Measurements from ENCODE around the gene SEPTIN2.

The SEPTIN2 gene

GRCh38 chr2:241296767-241297166, 19.0 kb upstream of the SEPTIN2 start:
- Histone ChIP-seq H2BK12ac (ENCODE audit: low read length) (no peak overlapping the region), H2AFZ (ENCODE audit: low read length) (no peak overlapping the region), H2BK120ac (ENCODE audit: low read depth, low read length) (no peak overlapping the region), H3K36me3 (replicated peaks in 1 of 2; ENCODE audit: control insufficient read depth in 2 of 2, insufficient read depth in 2 of 2, low read length in 2 of 2) (peaks cover 0 to 20% of the 10 kb centered on the region in 2 donors), H3K4me3 (ENCODE audit: low read length in 2 of 2) (no peak overlapping the region), H3K23ac (ENCODE audit: low read depth, low read length, poor library complexity) (no peak overlapping the region), H3K4me2 (ENCODE audit: insufficient read depth, low read length, poor library complexity, severe bottlenecking) (no peak overlapping the region), H3K9me3 (replicated peaks in 1 of 2; ENCODE audit: control insufficient read depth in 2 of 2, insufficient read depth in 1 of 2, low read depth in 1 of 2, low read length in 2 of 2) (peaks cover 1 to 9% of the 10 kb centered on the region in 2 donors), H4K91ac (ENCODE audit: low read depth, low read length, poor library complexity) (no peak overlapping the region), H3K9ac (ENCODE audit: low read depth, low read length, poor library complexity) (no peak overlapping the region), H3K4ac (ENCODE audit: low read length) (no peak overlapping the region), H4K8ac (ENCODE audit: low read depth, low read length) (no peak overlapping the region), H3K4me1 (ENCODE audit: control insufficient read depth in 2 of 2, insufficient read depth in 1 of 2, low read depth in 1 of 2, low read length in 2 of 2) (no peaks in the 10 kb centered on the region), H3K27ac (replicated peaks; ENCODE audit: low read length) (no peak overlapping the region), H3K27me3 (ENCODE audit: control insufficient read depth in 3 of 3, insufficient read depth in 3 of 3, low read depth in 1 of 3, low read length in 3 of 3) (no peaks in the 10 kb centered on the region), H3K14ac (ENCODE audit: low read length) (no peak overlapping the region), H3K79me1 (ENCODE audit: low read depth, low read length) (peaks cover 9% of the 10 kb centered on the region), H2AK5ac (ENCODE audit: low read depth, low read length) (no peak overlapping the region), H3K18ac (ENCODE audit: low read length) (no peak overlapping the region), H2BK5ac (ENCODE audit: low read length) (no peak overlapping the region), H2BK15ac (ENCODE audit: low read length) (no peak overlapping the region)
- no CpG with 5 or more reads among the region's 8 CpGs for WGBS, 2 donors (ENCODE audit: extremely low coverage in 2 of 2, insufficient read length in 2 of 2, insufficient replicate concordance in 1 of 2)
- no peak for DNase-seq (ENCODE audit: low spot score)

DNA sequence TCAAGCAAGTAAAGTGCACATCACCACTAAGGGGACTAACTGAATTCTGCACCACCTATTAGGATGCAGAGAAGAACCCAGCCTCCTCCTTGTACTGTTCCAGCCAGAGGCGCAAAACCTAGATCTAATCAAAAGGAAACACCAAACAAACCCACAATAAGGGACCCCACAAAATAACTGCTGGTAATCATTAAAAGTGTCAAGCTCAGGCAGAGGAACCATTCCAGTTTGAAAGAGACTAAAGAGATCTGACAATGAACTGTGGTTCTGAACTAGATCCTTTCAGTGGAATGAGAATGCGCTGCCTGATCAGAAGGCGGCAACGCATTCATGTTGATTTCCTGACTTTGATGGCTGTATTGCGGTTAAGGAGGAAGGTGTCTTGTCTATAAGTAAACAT, 17.1 kb upstream of the SEPTIN2 start:
- no peak overlapping the region for H4K8ac ChIP-seq (ENCODE audit: low read depth, low read length)
- H4K91ac ChIP-seq (ENCODE audit: low read depth, low read length, poor library complexity), result no peak overlapping the region
- H3K9me3 ChIP-seq (replicated peaks in 1 of 2; ENCODE audit: control insufficient read depth in 2 of 2, insufficient read depth in 1 of 2, low read depth in 1 of 2, low read length in 2 of 2), result peaks cover 1 to 9% of the 10 kb centered on the region in 2 donors
- H3K79me1 ChIP-seq (ENCODE audit: low read depth, low read length), result peaks cover 5% of the 10 kb centered on the region
- H3K4me2 ChIP-seq (ENCODE audit: insufficient read depth, low read length, poor library complexity, severe bottlenecking), result no peak overlapping the region
- H2AK5ac ChIP-seq (ENCODE audit: low read depth, low read length), result no peak overlapping the region
- no CpG with 5 or more reads among the region's 5 CpGs for WGBS, 2 donors (ENCODE audit: extremely low coverage in 2 of 2, insufficient read length in 2 of 2, insufficient replicate concordance in 1 of 2)
- no peak overlapping the region for H2BK12ac ChIP-seq (ENCODE audit: low read length)
- no peaks in the 10 kb centered on the region for H3K27me3 ChIP-seq (ENCODE audit: control insufficient read depth in 3 of 3, insufficient read depth in 3 of 3, low read depth in 1 of 3, low read length in 3 of 3)
- no peak overlapping the region for H2AFZ ChIP-seq (ENCODE audit: low read length)
- no peak overlapping the region for H2BK15ac ChIP-seq (ENCODE audit: low read length)
- peaks cover 0 to 20% of the 10 kb centered on the region in 2 donors for H3K36me3 ChIP-seq (replicated peaks in 1 of 2; ENCODE audit: control insufficient read depth in 2 of 2, insufficient read depth in 2 of 2, low read length in 2 of 2)
- H3K18ac ChIP-seq (ENCODE audit: low read length), result no peak overlapping the region
- no peak overlapping the region for H3K27ac ChIP-seq (replicated peaks; ENCODE audit: low read length)
- no peak overlapping the region for H3K14ac ChIP-seq (ENCODE audit: low read length)
- H3K4me3 ChIP-seq (ENCODE audit: low read length in 2 of 2), result no peak overlapping the region
- H3K23ac ChIP-seq (ENCODE audit: low read depth, low read length, poor library complexity), result no peak overlapping the region
- no peak overlapping the region for H3K9ac ChIP-seq (ENCODE audit: low read depth, low read length, poor library complexity)
- no peak overlapping the region for H2BK5ac ChIP-seq (ENCODE audit: low read length)
- H3K4ac ChIP-seq (ENCODE audit: low read length), result no peak overlapping the region
- DNase-seq (ENCODE audit: low spot score), result no peak
- no peaks in the 10 kb centered on the region for H3K4me1 ChIP-seq (ENCODE audit: control insufficient read depth in 2 of 2, insufficient read depth in 1 of 2, low read depth in 1 of 2, low read length in 2 of 2)
- no peak overlapping the region for H2BK120ac ChIP-seq (ENCODE audit: low read depth, low read length)

DNA sequence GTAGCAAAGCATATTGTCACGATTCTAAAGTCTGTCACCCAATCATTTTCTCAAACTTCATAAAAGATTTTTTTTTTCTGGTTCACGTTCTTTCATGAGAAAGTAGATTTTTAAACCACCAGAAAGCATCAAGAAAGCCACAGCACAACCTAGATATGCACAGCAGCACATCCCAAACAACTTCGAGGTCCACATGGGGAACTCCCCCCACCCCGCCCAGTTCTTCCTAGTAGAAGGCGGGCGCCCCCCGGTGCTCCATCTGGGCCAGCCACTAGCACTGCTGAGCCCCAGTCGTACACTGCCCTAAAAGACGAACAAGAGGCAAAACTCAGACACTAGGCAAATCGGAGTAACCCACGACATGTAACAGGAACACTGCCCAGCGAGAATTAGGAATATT, 15.7 kb upstream of the SEPTIN2 start:
- H3K4ac ChIP-seq (ENCODE audit: low read length), result no peak overlapping the region
- no peak overlapping the region for H3K4me3 ChIP-seq (ENCODE audit: low read length in 2 of 2)
- H3K14ac ChIP-seq (ENCODE audit: low read length), result peak overlapping the region; percentile 25
- peaks cover 0 to 20% of the 10 kb centered on the region in 2 donors for H3K36me3 ChIP-seq (replicated peaks in 1 of 2; ENCODE audit: control insufficient read depth in 2 of 2, insufficient read depth in 2 of 2, low read length in 2 of 2)
- H3K9ac ChIP-seq (ENCODE audit: low read depth, low read length, poor library complexity), result no peak overlapping the region
- no CpG with 5 or more reads among the region's 12 CpGs for WGBS, 2 donors (ENCODE audit: extremely low coverage in 2 of 2, insufficient read length in 2 of 2, insufficient replicate concordance in 1 of 2)
- H2BK5ac ChIP-seq (ENCODE audit: low read length), result no peak overlapping the region
- DNase-seq (ENCODE audit: low spot score), result no peak
- H3K4me1 ChIP-seq (ENCODE audit: control insufficient read depth in 2 of 2, insufficient read depth in 1 of 2, low read depth in 1 of 2, low read length in 2 of 2), result no peaks in the 10 kb centered on the region
- no peak overlapping the region for H2BK120ac ChIP-seq (ENCODE audit: low read depth, low read length)
- no peak overlapping the region for H3K27ac ChIP-seq (replicated peaks; ENCODE audit: low read length)
- no peak overlapping the region for H3K4me2 ChIP-seq (ENCODE audit: insufficient read depth, low read length, poor library complexity, severe bottlenecking)
- H3K18ac ChIP-seq (ENCODE audit: low read length), result no peak overlapping the region
- peaks cover 1 to 9% of the 10 kb centered on the region in 2 donors for H3K9me3 ChIP-seq (replicated peaks in 1 of 2; ENCODE audit: control insufficient read depth in 2 of 2, insufficient read depth in 1 of 2, low read depth in 1 of 2, low read length in 2 of 2)
- H2BK12ac ChIP-seq (ENCODE audit: low read length), result no peak overlapping the region
- H4K8ac ChIP-seq (ENCODE audit: low read depth, low read length), result no peak overlapping the region
- H2AK5ac ChIP-seq (ENCODE audit: low read depth, low read length), result no peak overlapping the region
- H4K91ac ChIP-seq (ENCODE audit: low read depth, low read length, poor library complexity), result no peak overlapping the region
- no peaks in the 10 kb centered on the region for H3K27me3 ChIP-seq (ENCODE audit: control insufficient read depth in 3 of 3, insufficient read depth in 3 of 3, low read depth in 1 of 3, low read length in 3 of 3)
- H2AFZ ChIP-seq (ENCODE audit: low read length), result no peak overlapping the region
- peaks cover 11% of the 10 kb centered on the region for H3K79me1 ChIP-seq (ENCODE audit: low read depth, low read length)
- H3K23ac ChIP-seq (ENCODE audit: low read depth, low read length, poor library complexity), result no peak overlapping the region
- H2BK15ac ChIP-seq (ENCODE audit: low read length), result no peak overlapping the region

DNA sequence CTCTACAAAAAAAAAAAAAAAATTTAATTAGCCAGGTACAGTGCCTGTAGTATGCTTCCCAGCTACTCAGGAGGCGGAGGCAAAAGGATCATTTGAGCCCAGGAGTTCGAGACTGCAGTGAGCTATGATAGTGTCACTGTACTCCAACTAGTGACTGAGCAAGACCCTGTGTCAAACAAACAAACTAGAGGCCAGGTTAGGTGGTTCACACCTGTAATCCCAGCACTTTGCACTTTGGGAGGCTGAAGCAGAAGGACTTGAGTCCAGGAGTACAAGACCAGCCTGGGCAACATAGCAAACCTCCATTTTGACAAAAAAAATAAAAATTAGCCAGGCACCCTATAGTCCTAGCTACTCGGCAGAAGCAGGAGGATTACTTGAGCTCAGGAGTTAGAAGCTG, 13.6 kb upstream of the SEPTIN2 start:
- no peak overlapping the region for H3K9ac ChIP-seq (ENCODE audit: low read depth, low read length, poor library complexity)
- H3K4me1 ChIP-seq (ENCODE audit: control insufficient read depth in 2 of 2, insufficient read depth in 1 of 2, low read depth in 1 of 2, low read length in 2 of 2), result no peaks in the 10 kb centered on the region
- DNase-seq (ENCODE audit: low spot score), result no peak
- H3K14ac ChIP-seq (ENCODE audit: low read length), result no peak overlapping the region
- H3K4ac ChIP-seq (ENCODE audit: low read length), result no peak overlapping the region
- H4K91ac ChIP-seq (ENCODE audit: low read depth, low read length, poor library complexity), result no peak overlapping the region
- H2BK5ac ChIP-seq (ENCODE audit: low read length), result no peak overlapping the region
- H3K9me3 ChIP-seq (replicated peaks in 1 of 2; ENCODE audit: control insufficient read depth in 2 of 2, insufficient read depth in 1 of 2, low read depth in 1 of 2, low read length in 2 of 2), result peaks cover under 1 to 4% of the 10 kb centered on the region in 2 donors
- no peak overlapping the region for H3K4me3 ChIP-seq (ENCODE audit: low read length in 2 of 2)
- peaks cover 12% of the 10 kb centered on the region for H3K79me1 ChIP-seq (ENCODE audit: low read depth, low read length)
- no peak overlapping the region for H2AFZ ChIP-seq (ENCODE audit: low read length)
- no peak overlapping the region for H4K8ac ChIP-seq (ENCODE audit: low read depth, low read length)
- no peak overlapping the region for H2BK12ac ChIP-seq (ENCODE audit: low read length)
- H3K27me3 ChIP-seq (ENCODE audit: control insufficient read depth in 3 of 3, insufficient read depth in 3 of 3, low read depth in 1 of 3, low read length in 3 of 3), result no peaks in the 10 kb centered on the region
- no peak overlapping the region for H2BK15ac ChIP-seq (ENCODE audit: low read length)
- no peak overlapping the region for H3K4me2 ChIP-seq (ENCODE audit: insufficient read depth, low read length, poor library complexity, severe bottlenecking)
- WGBS, 2 donors (ENCODE audit: extremely low coverage in 2 of 2, insufficient read length in 2 of 2, insufficient replicate concordance in 1 of 2), result no CpG with 5 or more reads among the region's 3 CpGs
- H3K18ac ChIP-seq (ENCODE audit: low read length), result no peak overlapping the region
- no peak overlapping the region for H3K27ac ChIP-seq (replicated peaks; ENCODE audit: low read length)
- H3K36me3 ChIP-seq (replicated peaks in 1 of 2; ENCODE audit: control insufficient read depth in 2 of 2, insufficient read depth in 2 of 2, low read length in 2 of 2), result peaks cover 0 to 9% of the 10 kb centered on the region in 2 donors
- H3K23ac ChIP-seq (ENCODE audit: low read depth, low read length, poor library complexity), result no peak overlapping the region
- no peak overlapping the region for H2AK5ac ChIP-seq (ENCODE audit: low read depth, low read length)
- H2BK120ac ChIP-seq (ENCODE audit: low read depth, low read length), result no peak overlapping the region
